Activated T-cell treated with anti-CD3 and anti-CD28 coated beads for 4 hours (primary cell): ENCODE results near the gene DPP7.

ENCODE experiments used
- DNase-seq: peaks from one replicate; pipeline ENCODE4 v3.0.0-alpha.2; 2020

Gene DPP7

GRCh38 chr9:137110147-137110910 lies 4.2 kb downstream of the DPP7 start:
- DNase-seq = no peak

- DNase-seq = no peak
Observed at GRCh38 chr9:137109250-137110146, 5.0 kb downstream of the DPP7 start.

GRCh38 chr9:137108608-137109249 lies 5.8 kb downstream of the DPP7 start:
- DNase-seq = no peak

- no peak for DNase-seq
Observed at GRCh38 chr9:137107982-137108381, 6.6 kb downstream of the DPP7 start.

- DNase-seq = no peak
Observed at GRCh38 chr9:137107312-137107921, 7.1 kb downstream of the DPP7 start.

GRCh38 chr9:137106662-137107250 lies 7.8 kb downstream of the DPP7 start:
- no peak for DNase-seq

GRCh38 chr9:137105814-137106661 lies 8.5 kb downstream of the DPP7 start:
- DNase-seq = no peak

GRCh38 chr9:137103206-137103999 lies 11.1 kb downstream of the DPP7 start:
- DNase-seq = no peak

GRCh38 chr9:137099231-137099630 lies 15.3 kb downstream of the DPP7 start:
- DNase-seq = no peak

- no peak for DNase-seq
Observed at GRCh38 chr9:137097761-137098462, 16.6 kb downstream of the DPP7 start.

- DNase-seq = no peak
Observed at GRCh38 chr9:137096785-137097546, 17.6 kb downstream of the DPP7 start.

GRCh38 chr9:137095664-137096517 lies 18.6 kb downstream of the DPP7 start:
- DNase-seq = peak; percentile 76

- DNase-seq = no peak
Observed at GRCh38 chr9:137089232-137089947, 25.1 kb downstream of the DPP7 start.

GRCh38 chr9:137088121-137088520 lies 26.4 kb downstream of the DPP7 start:
- no peak for DNase-seq

GRCh38 chr9:137087409-137087925 lies 27.1 kb downstream of the DPP7 start:
- DNase-seq = no peak

GRCh38 chr9:137086531-137087408 lies 27.8 kb downstream of the DPP7 start, which contains the start of gene MAN1B1:
TSS of gene MAN1B1 (plus strand) at chr9:137086985. CDS start at chr9:137087000, 15 bp downstream.
- peak; percentile 98 for DNase-seq
